Hypothalamus (tissue), 51 donors: ENCODE measurements around the gene FAM237A.

Experiments used
- DNase-seq, 51 donors: peaks; one replicate each; lab custom pipeline; 2025; lab: John Stamatoyannopoulos, UW

FAM237A gene

DNA sequence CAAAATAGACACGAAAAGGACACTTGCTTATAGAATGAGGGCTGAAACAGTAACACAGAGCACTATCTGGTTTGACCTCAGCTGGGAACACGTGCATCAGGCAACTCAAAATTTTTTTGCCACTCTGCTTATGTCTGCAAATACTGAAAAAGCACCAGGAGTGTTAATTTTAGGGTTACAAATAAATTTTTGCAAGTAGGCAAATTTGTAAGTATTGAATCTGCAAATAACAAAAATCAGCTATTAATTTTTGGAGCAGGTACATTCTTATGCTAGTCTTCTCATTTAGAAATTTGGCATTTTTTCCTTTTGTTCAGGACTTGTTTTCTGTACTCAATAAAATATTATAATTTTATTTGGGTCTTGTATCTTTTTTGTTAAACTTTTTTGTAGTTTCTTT, 46.2 kb downstream of the FAM237A start:
- DNase-seq, result no peak

- no peak for DNase-seq
Observed at GRCh38 chr2:206688990-206689389, 46.7 kb downstream of the FAM237A start.

GRCh38 chr2:206692971-206693370, 50.7 kb downstream of the FAM237A start:
- DNase-seq, result no peak

GRCh38 chr2:206693399-206694137, 51.3 kb downstream of the FAM237A start:
- DNase-seq, result peak in 9 of 51 donors; percentile 2 to 70 (median 19)

DNA sequence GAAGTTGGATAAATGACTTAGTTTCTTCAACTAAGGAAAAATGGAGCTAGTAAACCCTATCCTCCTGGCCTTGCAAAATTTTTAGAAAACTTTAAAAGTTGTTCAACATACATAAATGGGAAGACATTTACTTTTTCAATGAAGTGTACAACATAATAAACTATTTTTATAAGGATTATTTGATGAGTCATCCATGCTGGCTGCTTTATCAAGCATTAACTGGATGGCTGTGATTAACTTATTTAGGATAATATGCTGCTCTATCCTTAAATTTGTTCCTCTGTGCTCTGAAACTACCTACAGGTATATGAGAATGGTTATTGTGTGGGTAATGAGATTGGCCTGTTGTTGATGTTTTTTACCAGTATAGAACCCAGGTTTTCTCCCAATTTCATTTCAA, 54.6 kb downstream of the FAM237A start:
- no peak for DNase-seq

DNA sequence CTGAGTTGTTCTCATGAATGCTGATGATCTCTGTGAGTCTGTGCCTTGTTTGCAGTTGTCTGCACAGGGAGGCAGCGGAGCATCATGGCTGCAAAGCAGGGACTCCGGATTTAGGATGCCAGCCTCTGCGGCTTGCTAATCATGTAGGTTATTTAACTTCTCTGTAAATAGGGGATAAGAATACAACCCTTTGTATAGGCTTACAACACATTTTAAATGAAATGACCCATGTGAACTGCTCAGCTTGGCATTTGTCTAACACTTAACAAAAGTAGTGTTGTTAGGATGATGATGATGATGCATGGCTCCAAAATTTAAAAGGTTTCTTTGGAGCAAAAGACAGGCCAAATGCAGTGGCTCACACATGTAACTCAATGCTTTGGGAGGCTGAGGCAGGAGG, 56.5 kb downstream of the FAM237A start:
- DNase-seq, result no peak
